GM12872 (cell line): Measurements from ENCODE around the gene KLHDC4.

Experiments
- CTCF ChIP-seq: IDR thresholded peaks from 3 replicates; pipeline ENCODE4 v1.5.1; 2011; ENCODE audit warnings: low read depth, mild to moderate bottlenecking, low read length, moderate library complexity; ENCODE audit not compliant: insufficient read depth

Gene KLHDC4

GRCh38 chr16:87684106-87684677, 81.6 kb downstream of the KLHDC4 start:
- TF ChIP-seq CTCF: no peak

- TF ChIP-seq CTCF: no peak
Observed at GRCh38 chr16:87682852-87683399, 82.9 kb downstream of the KLHDC4 start.

GRCh38 chr16:87681981-87682570, 83.7 kb downstream of the KLHDC4 start:
- TF ChIP-seq CTCF: peak; percentile 62

GRCh38 chr16:87680272-87680644, 85.5 kb downstream of the KLHDC4 start:
- no peak for TF ChIP-seq CTCF

- TF ChIP-seq CTCF: no peak
Observed at GRCh38 chr16:87679593-87680271, 86.1 kb downstream of the KLHDC4 start.

GRCh38 chr16:87678618-87679017, 87.2 kb downstream of the KLHDC4 start:
- 0 out of 3 replicates have a peak, but pooled peaks have one; percentile 14 for TF ChIP-seq CTCF

- no peak for TF ChIP-seq CTCF
Observed at GRCh38 chr16:87677830-87678229, 88.0 kb downstream of the KLHDC4 start.
